ENCODE data around the gene LIN28B.
"Not testable (repeated sequence)": the region's sequence is repeated elsewhere in the genome, so short reads cannot be mapped to it uniquely, and the experiment has no call there.

LIN28B gene, protein sequence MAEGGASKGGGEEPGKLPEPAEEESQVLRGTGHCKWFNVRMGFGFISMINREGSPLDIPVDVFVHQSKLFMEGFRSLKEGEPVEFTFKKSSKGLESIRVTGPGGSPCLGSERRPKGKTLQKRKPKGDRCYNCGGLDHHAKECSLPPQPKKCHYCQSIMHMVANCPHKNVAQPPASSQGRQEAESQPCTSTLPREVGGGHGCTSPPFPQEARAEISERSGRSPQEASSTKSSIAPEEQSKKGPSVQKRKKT

GRCh38 chr6:104956731-104957294, at the start of gene LIN28B:
Gene LIN28B (plus strand): TSS chr6:104957107. CDS start chr6:104957251, 144 bp downstream.
- in situ Hi-C loops (cut with MboI; ENCODE audit: low sequenced_read_pairs) = no loop called here

- in situ Hi-C loops (cut with MboI; ENCODE audit: low sequenced_read_pairs) = no loop called here
Observed at GRCh38 chr6:104908031-104908887, 48.6 kb upstream of the LIN28B start.

DNA sequence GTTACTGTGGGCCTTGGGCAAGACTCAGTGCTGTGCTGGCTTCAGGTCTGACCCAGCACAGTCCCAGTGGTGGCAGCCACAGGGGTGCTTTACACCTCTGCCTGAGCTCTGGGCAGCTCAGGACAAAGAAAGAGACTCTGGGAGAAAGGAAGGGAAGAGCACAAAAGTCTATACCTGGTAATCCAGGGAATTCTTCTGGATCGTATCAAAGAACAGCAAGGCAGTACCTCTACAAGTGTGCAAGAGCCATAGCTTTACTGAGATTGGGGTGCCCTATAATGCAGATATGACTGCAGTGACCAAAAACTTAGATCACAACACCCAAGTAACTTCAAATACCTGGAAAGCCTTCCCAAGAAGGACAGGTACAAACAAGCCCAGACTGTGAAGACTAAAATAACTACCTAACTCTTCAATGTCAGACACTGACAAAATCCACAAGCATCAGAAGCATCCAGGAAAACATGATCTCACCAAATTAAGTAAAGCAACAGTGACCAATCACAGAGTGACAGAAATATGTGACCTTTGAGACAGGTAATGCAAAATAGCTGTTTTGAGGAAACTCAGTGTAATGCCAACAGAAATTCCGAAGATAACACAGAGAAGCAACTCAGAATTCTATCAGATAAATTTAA, 47.9 kb upstream of the LIN28B start:
- in situ Hi-C loops (cut with MboI; ENCODE audit: low sequenced_read_pairs) = no loop called here

GRCh38 chr6:104921896-104922295, 35.0 kb upstream of the LIN28B start:
- in situ Hi-C loops (cut with MboI; ENCODE audit: low sequenced_read_pairs) = no loop called here

GRCh38 chr6:104928141-104928540, 28.8 kb upstream of the LIN28B start:
- in situ Hi-C loops (cut with MboI; ENCODE audit: low sequenced_read_pairs) = no loop called here

DNA sequence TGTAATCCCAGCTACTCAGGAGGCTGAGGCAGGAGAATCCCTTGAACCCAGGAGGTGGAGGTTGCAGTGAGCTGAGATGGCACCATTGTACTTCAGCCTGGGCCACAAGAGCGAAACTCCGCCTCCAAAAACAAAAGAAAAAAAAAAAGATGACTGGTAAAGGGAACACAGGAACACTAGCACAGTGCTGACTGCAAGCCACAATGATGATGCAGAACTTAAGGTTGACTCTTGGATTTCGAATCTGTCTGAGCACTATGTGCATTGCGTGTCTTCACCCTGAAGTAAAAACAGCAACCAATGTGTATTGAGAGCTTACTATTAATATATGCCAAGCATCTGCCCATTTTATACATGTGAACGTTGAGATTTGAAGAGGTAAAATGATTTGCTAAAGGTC, 27.6 kb upstream of the LIN28B start:
- in situ Hi-C loops (cut with MboI; ENCODE audit: low sequenced_read_pairs) = no loop called here

GRCh38 chr6:104930939-104931338, 26.0 kb upstream of the LIN28B start:
- in situ Hi-C loops (cut with MboI; ENCODE audit: low sequenced_read_pairs) = no loop called here

DNA sequence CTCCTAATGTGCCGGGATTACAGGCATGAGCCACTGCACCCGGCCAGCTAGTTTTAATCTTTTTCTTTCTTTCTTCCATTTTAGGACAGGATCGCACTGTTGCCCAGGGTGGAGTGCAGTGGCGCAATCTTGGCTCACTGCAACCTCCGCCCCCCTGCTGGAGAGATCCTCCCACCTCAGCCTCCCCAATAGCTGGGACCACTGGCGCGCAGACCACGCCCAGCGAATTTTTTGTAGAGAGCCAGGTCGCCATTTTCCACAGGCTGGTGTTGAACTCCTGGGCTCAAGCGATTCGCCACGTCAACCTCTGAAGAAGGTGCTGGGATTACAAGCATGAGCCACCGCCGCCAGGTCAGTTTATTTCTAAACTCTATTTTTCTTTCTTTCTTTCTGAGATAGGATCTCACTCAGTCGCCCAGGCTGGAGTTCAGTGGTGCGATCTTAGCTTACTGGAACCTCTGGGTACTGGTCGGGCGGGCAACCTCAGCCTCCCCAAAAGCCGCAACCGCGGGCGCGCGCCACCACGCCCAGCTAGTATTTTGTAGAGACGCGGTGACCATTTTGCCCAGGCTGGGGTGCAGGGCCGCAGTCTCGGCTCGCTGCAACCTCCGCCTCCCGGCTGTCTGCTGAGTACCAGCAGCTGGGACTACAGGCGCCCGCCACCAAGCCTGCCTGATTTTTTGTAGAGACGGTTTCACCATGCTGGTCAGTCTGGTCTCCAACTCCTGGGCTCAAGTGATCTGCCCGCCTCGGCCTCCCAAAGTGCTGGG, 20.0 kb upstream of the LIN28B start:
- in situ Hi-C loops (cut with MboI; ENCODE audit: low sequenced_read_pairs) = no loop called here

DNA sequence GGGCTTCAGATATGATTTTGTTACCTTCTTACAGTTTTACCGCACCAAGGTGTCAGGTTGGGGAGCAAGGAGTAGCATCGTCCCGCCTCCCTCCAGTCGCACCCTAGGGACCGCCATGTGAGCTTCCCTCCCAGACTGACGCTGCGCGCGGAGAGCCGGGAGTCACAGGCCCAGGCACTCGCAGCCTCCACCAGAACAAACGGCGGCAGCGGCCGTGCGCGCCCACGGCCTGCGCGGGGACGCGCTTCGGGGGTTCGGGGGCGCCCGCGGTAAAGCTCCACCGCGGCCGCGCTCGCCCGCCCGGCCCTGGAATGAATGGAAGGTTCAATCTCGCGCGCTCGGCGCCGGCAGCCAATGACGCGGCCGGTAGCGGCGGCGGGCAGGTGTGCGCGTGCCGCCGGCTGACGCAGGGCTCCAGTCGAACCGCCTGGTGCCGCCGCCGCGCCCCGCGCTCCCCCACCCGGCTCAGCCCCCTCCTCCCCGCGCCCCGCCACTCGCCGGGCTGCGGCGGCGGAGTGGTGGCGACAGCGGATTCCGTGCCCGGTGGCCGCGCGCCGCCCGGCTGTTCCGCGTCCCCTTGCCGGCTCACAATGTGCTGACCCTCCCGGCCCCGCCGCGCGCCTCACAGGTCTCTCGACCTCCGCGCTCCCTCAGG, 16.5 kb upstream of the LIN28B start:
- in situ Hi-C loops (cut with MboI; ENCODE audit: low sequenced_read_pairs) = no loop called here

DNA sequence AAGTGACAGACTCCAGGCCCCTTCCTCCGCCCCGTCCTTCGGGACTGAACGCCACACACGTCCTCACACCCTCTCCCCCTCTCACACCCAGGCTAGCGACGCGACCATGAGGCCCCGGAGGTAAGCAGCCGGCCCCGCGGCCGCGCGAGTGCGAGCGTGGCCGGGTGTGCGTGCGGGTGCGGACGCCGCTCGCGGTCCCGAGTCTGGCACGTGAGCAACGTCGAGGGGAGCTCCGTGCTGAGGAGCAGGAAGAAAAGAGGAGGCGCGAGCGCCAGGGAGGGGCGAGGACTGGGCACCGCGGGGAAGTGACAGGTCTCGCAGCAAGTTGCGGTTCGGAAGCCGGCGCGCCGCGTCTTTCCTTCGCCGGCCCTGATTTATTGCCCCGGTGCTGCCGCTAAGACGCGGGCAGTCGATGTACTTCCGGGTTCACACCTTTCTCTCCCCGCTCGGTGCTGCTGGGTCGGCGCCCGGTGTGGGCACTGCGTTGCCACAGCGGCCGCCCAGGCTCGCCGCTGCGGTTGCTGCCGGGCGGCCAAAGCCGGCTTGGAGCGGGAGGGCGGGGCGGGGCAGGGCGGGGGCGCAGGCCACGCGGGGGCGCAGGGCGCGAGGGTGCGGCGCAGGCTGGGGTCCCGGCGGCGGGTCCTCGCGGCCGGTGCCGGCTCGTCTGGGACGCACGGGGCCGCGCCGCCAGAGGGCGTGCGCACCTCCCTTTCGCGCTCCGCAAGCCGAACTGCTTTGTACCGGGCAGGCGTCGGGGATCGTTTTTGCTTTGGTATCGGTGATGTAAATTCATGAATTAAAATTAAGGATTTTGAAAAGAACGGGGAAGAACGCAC, 15.8 kb upstream of the LIN28B start:
- in situ Hi-C loops (cut with MboI; ENCODE audit: low sequenced_read_pairs) = no loop called here

DNA sequence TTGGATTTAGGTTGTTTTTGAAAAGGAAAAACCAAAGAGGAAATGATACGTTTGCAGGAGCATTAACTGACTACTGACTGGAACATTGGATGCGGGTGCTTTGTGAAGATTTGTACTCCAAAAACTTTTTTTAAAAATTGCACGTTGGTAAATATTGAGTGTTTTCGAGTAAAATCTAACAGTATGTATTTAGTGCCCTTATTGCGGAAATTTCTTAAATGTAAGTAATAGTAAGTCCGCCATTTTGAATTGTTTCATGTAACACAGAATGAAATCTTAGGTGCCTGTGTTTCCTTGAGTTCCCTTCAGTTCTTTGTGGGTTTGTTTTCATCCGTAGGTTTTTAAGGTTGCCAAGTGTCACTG, 15.2 kb upstream of the LIN28B start:
- in situ Hi-C loops (cut with MboI; ENCODE audit: low sequenced_read_pairs) = no loop called here

DNA sequence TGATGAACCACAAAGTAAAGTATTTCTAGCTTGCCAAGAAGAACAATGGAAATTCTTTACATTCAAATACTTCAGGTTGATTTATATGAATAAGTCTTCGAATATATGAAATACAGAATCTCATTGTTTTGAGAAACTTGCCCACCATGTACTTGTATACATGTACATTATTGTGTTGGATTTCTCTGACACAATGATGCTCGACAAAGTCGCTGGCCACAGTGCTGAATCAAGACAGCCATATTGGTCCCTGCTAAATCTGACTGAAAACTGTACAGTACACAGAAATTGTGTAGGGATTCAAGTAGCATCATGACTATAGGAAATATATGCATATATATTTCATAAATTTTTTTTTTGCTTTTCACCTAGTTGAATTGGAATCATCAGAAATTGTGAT, 13.1 kb upstream of the LIN28B start:
- in situ Hi-C loops (cut with MboI; ENCODE audit: low sequenced_read_pairs) = no loop called here

GRCh38 chr6:104949206-104949605, 7.7 kb upstream of the LIN28B start:
- in situ Hi-C loops (cut with MboI; ENCODE audit: low sequenced_read_pairs) = no loop called here

GRCh38 chr6:104951677-104952076, 5.2 kb upstream of the LIN28B start:
- in situ Hi-C loops (cut with MboI; ENCODE audit: low sequenced_read_pairs) = no loop called here

DNA sequence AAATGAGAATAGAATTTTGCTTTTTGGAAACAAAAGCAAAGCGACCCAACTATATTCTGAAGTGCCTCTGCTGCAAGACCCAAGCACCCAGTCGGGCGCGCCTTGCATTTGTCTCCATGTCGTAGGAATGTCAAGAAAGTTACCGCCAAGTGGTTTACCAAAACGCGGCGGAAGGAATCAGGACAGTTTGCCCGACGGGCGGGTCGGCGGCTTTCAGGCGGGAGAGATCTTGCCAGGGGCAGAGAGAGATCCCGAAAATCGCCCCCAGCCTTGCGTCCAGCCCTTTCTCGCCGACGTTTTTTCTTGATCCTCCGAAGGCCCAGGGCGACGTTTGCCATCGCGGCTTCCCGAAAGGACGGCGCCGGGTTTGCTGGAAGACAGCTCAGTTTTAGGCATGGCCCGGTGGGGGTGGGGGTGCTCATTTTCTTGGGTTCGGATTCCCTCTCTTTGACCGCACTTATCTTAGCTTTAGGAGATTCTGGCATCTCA, 4.0 kb upstream of the LIN28B start:
- in situ Hi-C loops (cut with MboI; ENCODE audit: low sequenced_read_pairs) = no loop called here

GRCh38 chr6:104953400-104954189, 3.3 kb upstream of the LIN28B start:
- in situ Hi-C loops (cut with MboI; ENCODE audit: low sequenced_read_pairs) = not testable (repeated sequence)

- in situ Hi-C loops (cut with MboI; ENCODE audit: low sequenced_read_pairs) = no loop called here
Observed at GRCh38 chr6:104954190-104954797, 2.6 kb upstream of the LIN28B start.

- in situ Hi-C loops (cut with MboI; ENCODE audit: low sequenced_read_pairs) = no loop called here
Observed at GRCh38 chr6:104955491-104955890, 1.4 kb upstream of the LIN28B start.
